ENCODE results near the gene RIMBP2. TPM values are rescaled to one million over a fixed set of nuclear protein-coding genes. Genes with fewer than 3 reads are reported as not detected.

Gene RIMBP2
- polyA plus RNA-seq, 1 donor from 2014 or later: 14.6 TPM

DNA sequence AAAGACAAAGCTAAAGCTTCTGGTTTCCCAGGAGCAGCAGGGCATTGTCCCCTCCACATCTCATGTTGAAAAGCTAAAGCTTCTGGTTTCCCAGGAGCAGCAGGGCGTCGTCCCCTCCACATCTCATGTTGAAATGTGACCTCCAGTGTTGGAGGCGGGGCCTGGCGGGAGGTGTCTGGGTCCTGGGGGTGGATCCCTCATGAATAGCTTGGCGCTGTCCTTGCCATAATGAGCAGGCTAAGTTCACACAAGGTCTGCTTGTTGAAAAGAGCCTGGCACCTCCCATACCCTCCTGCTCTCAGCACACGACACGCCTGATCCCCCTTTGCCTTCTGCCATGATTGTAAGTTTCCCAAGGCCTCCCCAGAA, 254.7 kb downstream of the RIMBP2 start:
- TF ChIP-seq MXI1 (conservative IDR thresholded peaks at IDR 0.05; ENCODE audit: poor library complexity, severe bottlenecking) (no peak), SMC3 (conservative IDR thresholded peaks at IDR 0.05; ENCODE audit: poor library complexity) (no peak), CTCF (IDR thresholded peaks at IDR 0.05; ENCODE audit: poor library complexity, severe bottlenecking) (no peak), EZH2 (IDR thresholded peaks at IDR 0.05; ENCODE audit: borderline replicate concordance, insufficient read depth, low read length, poor library complexity, severe bottlenecking) (no peak), RAD21 (conservative IDR thresholded peaks at IDR 0.05) (no peak), TAF1 (IDR thresholded peaks at IDR 0.05; ENCODE audit: low read depth) (no peak), POLR2AphosphoS5 (IDR thresholded peaks at IDR 0.05) (no peak), EP300 (conservative IDR thresholded peaks at IDR 0.05; ENCODE audit: poor library complexity, severe bottlenecking) (no peak), REST (IDR thresholded peaks at IDR 0.05; ENCODE audit: borderline replicate concordance) (no peak)
- Histone ChIP-seq H2AFZ (ENCODE audit: low read depth, low read length) (no peak overlapping the region), H3K4me3 (ENCODE audit: low read length) (no peak overlapping the region), H4K20me1 (ENCODE audit: insufficient read depth) (no peaks in the 10 kb centered on the region), H3K79me2 (replicated peaks; ENCODE audit: insufficient read depth, low read length) (no peaks in the 10 kb centered on the region), H3K4me2 (ENCODE audit: low read length) (no peak overlapping the region), H3K27me3 (ENCODE audit: insufficient read depth, low read depth, low read length) (no peaks in the 10 kb centered on the region), H3K9ac (ENCODE audit: low read length) (no peak overlapping the region), H3K27ac (ENCODE audit: low read length) (no peak overlapping the region), H3K9me2 (ENCODE audit: insufficient read depth, low read length) (no peaks in the 10 kb centered on the region), H3K9me3 (ENCODE audit: low read length) (no peaks in the 10 kb centered on the region), H3K36me3 (ENCODE audit: insufficient read depth, low read length) (no peaks in the 10 kb centered on the region), H3F3A (ENCODE audit: insufficient read depth, low read length, poor library complexity, severe bottlenecking) (no peaks in the 10 kb centered on the region)

DNA sequence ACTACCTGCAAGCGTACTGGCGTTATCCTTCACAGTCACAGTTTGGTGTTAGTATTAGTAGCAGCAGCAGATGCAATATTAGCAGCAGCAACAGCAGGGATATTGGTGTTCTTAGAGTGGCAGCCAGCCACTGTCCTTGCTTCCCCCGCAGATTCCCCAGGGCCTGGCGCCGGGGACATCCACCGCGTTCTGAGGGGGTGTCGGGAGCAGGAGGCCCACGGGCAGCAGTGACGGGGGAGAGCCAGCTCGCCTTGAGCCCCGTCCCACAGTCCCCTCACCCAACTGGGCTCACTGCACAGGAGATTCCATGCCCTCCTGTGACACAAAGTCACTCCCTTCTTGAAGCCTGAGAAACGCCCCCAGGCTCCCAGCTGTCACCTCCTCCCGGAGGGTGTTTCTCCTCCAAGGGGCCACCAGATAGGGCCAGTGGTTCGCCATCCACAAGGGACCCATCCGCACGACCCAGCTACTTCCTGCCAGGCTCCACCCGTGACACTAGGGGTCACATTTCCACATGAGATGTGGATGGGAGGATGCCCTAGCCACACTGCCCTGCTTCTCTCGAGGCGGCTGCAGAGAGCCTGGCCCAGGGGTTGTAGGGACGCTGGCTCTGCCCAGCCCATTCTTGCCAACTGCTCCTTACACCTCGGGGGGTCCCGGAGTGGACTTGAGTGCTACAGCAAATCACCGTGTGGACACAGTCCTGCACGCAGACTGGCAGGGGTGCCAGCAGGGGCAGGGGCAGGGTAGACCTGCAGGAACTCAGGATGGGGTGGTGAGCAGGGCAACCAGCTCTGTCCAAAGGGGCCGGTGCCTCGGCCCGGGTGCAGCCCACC, 255.3 kb downstream of the RIMBP2 start:
- Histone ChIP-seq H3K27me3 (ENCODE audit: insufficient read depth, low read depth, low read length) (no peaks in the 10 kb centered on the region), H3K9ac (ENCODE audit: low read length) (no peak overlapping the region), H3K27ac (ENCODE audit: low read length) (no peak overlapping the region), H2AFZ (ENCODE audit: low read depth, low read length) (no peak overlapping the region), H3F3A (ENCODE audit: insufficient read depth, low read length, poor library complexity, severe bottlenecking) (no peaks in the 10 kb centered on the region), H3K9me2 (ENCODE audit: insufficient read depth, low read length) (no peaks in the 10 kb centered on the region), H3K9me3 (ENCODE audit: low read length) (no peaks in the 10 kb centered on the region), H3K79me2 (replicated peaks; ENCODE audit: insufficient read depth, low read length) (no peaks in the 10 kb centered on the region), H4K20me1 (ENCODE audit: insufficient read depth) (no peaks in the 10 kb centered on the region), H3K36me3 (ENCODE audit: insufficient read depth, low read length) (no peaks in the 10 kb centered on the region), H3K4me3 (ENCODE audit: low read length) (no peak overlapping the region), H3K4me2 (ENCODE audit: low read length) (no peak overlapping the region)
- no peak for TF ChIP-seq EP300 (conservative IDR thresholded peaks at IDR 0.05; ENCODE audit: poor library complexity, severe bottlenecking)
- TF ChIP-seq TAF1 (IDR thresholded peaks at IDR 0.05; ENCODE audit: low read depth): no peak
- no peak for TF ChIP-seq MXI1 (conservative IDR thresholded peaks at IDR 0.05; ENCODE audit: poor library complexity, severe bottlenecking)
- no peak for TF ChIP-seq POLR2AphosphoS5 (IDR thresholded peaks at IDR 0.05)
- TF ChIP-seq REST (IDR thresholded peaks at IDR 0.05; ENCODE audit: borderline replicate concordance): no peak
- TF ChIP-seq CTCF (IDR thresholded peaks at IDR 0.05; ENCODE audit: poor library complexity, severe bottlenecking): no peak
- TF ChIP-seq RAD21 (conservative IDR thresholded peaks at IDR 0.05): no peak
- no peak for TF ChIP-seq SMC3 (conservative IDR thresholded peaks at IDR 0.05; ENCODE audit: poor library complexity)
- no peak for TF ChIP-seq EZH2 (IDR thresholded peaks at IDR 0.05; ENCODE audit: borderline replicate concordance, insufficient read depth, low read length, poor library complexity, severe bottlenecking)

All from neural cell (in vitro differentiated cells).